GM19324 (cell line): ENCODE data around the gene CTNS.

Experiments
- ATAC-seq: cut with Tn5 transposase; IDR thresholded peaks from one replicate; pipeline ENCODE4 v1.9.1; 2021; ENCODE audit warnings: mild to moderate bottlenecking, moderate library complexity; ENCODE audit not compliant: unreplicated experiment, low FRiP score

Gene CTNS

DNA sequence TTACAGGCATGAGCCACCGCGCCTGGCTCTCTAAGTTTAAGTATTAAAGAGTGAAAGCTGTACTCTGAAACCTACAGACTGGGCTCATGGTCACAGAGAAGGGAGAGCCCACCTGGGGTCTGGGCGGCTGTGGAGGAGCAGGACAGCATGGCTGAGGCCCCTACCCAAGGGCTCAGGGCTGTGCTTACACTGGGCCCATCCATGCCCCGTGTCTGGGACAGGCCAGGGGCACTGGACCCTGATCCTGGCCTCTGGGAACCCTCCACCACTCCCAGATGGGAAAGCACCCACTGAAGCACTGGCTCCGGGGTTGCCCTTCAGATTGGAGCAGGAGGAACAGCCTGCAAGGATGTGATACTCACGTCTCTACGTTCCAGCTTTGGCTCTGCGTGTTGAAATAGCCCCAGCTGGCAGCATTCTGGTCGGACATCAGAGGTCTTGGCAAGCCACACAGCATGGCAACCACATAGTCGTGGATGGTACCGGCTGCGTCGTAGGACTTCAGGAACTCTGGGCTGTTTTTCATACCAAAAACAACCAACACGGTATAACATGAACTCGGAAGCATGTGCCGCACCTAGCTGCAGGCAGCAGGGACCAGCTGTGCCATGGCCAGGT, 13.5 kb upstream of the CTNS start:
- ATAC-seq, result no peak

DNA sequence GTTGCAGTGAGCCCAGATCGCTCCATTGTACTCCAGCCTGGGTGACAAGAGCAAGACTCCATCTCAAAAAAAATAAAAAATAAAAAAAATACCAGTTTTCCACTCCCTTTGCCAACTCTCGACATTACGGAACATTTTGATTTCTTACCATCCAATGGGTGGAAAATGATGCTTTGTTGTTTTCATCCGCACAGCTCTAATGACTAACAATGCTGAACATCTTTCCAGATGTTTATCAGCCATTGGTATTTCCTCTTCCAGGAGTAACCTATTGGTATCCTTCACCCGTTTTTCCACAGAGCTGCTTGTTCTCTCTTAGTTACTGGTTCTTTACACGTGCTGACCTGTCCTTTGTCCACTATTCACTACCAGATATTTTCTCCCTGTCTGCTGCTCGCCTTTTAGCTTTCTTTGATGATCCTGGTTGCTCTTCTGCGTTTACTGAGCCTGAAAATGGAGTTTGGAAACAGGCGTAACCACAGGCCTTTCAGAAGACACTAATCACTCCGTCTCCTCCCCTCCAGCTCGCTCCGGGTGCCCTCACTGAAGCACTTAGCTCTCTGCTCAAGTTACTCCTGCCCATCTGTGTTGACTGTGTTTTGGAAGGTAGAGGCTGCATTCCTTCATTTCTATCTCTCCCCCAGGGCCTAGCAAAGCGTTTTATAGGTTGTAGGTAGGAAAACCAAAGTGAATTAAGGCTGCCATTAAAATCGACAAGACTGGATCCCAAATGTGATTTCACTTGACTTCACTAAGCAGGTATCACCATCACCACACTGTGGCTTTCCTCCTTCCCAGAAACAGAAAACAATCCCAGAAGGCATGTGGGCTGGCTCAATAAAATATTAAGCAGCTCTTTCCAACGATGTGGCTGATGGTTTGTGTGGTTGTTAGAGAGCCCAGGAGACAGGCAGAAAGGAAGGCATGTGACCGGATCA, 9.5 kb upstream of the CTNS start:
- ATAC-seq, result no peak

DNA sequence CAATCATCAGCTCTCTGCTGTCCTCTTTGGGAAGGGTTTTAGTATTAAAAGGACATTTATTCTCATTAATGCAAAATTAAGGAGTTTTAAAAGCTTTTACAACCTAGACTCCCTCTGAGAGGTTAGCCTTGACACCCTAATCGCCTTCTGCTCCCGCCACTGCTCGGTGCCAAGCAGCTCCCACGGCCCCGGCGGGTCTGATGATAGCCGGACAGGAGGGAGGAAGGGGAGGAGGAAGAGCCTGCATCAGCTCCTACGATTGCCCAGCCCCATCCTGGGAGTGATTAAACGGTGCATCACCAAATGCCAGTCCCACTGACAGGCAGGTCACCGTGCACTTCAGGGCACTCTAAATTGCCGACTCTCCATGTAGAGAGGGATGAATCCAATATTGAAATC, 8.8 kb upstream of the CTNS start:
- ATAC-seq, result no peak

DNA sequence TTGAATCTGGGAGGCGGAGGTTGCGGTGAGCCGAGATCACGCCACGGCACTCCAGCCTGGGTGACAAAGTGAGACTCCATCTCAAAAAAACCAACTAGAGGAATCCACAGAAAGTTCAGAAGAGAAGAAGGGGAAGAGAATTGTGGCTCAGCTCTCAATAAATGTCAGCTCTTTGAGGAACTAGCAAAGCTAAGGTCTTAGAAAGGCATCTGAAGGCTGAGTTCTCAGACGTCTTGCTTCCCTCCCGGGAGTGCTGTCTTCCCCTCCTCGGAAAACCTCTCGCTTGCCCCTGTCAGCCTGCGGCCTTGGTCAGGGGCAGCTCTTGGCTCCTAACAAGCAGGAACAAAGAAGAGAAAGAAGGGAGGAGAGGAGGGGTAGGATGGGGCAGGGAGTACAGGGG, 5.8 kb upstream of the CTNS start:
- no peak for ATAC-seq

DNA sequence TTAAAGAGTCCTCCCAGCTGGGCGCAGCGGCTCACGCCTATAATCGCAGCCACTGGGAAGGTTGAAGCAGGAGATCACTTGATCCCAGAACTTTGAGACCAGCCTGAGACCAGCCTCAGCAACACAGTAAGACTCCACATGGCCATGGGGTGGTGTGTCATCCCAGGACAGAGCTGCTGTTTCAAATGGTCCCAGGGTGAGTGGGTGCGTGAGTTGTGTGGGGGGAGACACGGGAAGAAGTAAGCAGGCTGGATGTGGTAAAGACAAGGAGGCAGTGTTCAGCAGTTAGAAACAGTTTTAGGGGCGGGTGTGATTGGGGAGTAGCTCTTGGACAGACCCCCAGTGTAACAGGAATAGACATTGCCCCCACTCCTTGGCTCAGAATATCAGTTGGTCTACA, 4.3 kb upstream of the CTNS start:
- ATAC-seq, result no peak

DNA sequence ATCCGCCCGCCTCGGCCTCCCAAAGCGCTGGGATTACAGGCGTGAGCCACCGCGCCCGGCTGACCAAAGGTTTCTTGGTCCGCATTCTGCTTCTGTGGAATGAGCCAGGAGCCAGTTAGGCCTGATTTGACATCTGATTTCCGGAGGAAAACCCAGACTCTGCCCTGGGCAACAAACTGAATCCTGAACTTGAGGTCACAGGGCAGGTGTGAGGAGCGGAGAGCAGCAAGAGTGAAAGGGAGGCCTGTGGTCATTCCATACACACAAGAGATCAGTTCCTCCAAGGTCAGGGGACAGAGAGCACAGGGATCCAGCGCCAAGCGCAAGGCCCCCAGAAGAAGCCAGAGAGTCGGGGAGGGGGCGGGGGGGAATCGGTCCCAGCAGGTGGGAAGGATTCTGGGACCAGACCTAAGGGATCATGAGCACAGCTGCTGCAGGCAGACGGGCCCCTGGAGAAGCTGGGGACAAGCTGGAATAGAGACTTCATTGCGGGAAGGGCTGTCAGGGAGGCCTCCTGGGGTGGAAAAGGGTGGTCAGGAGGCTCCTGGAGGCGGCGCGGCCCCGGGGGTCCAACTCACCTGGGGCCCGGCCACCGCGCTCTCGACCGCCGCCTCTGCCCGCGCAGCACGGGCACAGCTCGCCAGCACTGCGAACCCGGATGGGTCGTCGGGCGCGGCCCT, 946 bp upstream of the CTNS start:
- no peak for ATAC-seq

DNA sequence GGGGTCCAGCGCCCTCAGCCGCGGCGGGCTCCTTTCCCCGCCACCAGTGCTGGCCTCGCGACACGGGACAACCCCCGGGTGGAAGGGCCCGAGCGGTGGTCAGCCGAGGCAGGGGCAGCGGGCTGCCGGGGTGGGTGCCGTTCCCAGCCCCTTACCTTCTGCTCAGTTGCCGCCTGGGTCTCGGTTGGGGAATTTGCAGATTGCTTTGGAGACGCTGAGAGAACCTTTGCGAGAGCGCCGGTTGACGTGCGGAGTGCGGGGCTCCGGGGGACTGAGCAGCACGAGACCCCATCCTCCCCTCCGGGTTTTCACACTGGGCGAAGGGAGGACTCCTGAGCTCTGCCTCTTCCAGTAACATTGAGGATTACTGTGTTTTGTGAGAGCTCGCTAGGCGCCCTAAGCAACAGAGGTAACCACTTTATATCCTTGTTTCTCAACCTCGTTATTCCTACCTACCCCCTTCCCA, 381 bp downstream of the CTNS start:
- ATAC-seq, result peak; percentile 18

DNA sequence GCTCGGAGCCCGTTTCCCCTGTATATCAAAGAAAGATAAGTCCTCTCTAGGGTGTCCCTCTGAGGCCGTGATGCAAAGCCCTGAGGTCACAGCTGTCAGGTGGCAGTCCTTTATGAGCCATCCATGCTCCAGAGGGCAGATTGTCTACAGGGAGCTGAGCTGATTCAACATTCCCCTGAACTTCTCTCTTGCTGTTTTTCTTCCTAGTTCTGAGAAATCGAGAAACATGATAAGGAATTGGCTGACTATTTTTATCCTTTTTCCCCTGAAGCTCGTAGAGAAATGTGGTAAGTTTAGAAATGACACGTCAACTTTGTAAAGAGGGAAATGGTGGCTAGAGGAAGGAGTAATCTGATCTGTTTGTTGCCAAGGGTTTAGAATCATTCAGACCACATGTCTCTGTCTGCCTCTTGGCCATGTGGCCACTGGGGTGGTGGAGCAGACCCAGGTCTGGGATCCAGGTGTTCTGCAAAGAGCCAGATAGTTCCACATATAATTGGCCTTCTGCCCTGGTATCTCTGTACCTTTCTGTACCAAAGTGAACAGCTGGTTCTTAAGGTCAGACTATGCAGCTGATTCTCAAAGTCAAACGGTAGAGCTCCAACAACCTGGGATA, 3.5 kb downstream of the CTNS start:
- ATAC-seq, result no peak

DNA sequence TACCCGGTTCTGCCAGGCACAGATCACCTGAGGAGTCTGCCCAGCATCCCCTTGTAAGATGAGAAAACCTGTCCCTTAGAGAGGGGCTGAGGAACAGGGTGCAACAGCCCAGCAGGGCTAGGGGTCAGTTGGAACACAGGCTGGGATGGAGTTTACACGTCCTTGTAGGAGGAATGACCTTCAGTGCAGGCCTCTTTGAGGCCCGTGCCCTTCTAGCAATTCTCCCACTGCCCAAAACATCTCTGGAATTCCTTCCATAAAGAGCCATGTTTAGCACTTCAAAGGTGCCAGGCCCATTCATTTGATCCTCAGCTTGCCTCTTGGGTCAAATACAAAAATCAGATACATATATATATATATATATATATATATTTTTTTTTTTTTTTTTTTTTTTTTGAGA, 4.5 kb downstream of the CTNS start:
- no peak for ATAC-seq

DNA sequence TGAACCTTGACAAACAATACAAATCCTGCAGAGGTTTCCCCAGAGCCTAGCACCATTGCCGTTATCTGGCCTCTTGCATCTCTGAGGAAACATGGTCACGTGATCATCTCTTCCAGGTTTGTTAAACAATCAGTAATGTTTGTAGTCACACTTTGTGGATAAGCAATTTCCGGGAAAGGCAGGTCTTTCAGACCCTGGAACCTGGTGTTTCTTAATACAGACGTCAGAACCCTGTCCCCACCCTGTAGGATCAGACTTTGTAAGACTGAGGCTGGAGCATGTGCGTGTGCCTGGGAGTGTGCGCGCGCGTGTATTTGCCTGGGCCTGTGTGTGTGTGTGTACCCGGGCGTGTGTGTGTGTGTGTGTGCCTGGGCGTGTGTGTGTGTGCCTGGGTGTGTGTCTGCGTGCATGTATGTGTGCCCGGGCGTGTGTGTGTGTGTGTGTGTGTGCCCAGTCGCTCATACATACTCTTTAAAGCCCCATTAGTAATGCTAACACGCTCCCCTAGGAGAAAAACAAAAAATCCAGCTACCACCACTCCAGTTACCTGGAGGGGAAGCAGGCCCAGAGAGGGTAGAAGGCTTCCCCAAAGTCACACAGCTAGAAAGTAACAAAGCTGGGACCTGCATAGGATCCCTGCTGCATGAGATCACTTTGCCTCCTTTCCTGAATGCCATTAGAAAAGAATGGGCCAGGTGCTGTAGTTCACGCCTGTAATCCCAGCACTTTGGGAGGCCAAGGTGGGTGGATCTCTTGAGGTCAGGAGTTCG, 5.3 kb downstream of the CTNS start:
- ATAC-seq, result no peak

DNA sequence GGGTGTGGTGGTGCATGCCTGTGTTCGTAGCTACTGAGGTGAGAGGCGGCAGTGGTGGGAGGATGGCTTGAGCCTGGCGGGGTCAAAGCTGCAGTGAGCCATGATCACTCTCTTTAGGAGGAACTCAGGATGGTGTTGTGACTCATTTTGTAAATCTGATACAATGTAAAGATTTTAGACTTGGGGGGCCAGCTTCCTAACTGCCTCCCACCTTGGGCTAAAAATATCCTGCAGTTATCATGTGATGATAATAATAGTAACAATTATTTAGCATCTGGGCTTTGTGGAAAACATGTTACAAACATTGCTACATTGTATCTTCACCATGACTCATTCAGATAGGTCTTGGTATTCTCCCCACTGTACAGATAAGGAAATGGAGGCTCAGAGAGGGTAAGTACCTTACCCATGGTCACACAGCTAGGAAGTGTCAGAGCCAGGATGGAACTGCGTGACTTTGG, 7.4 kb downstream of the CTNS start:
- no peak for ATAC-seq

DNA sequence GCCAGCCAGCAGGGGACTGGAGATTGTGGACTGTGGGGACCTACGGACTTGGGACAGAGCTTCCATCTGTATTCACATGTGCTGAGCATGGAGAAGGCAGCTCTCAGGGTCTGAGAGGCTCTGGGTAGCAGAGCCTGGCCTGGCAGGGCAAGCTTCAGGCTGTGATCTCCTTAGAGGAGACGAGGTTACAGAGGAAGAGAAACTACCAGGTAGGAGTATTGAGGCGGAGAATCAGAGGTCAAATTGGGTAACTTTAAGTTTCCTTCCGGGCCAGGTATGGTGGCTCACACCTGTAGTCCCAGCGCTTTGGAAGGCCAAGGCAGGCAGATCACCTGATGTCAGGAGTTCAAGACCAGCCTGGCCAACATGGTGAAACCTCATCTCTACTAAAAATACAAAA, 8.8 kb downstream of the CTNS start:
- ATAC-seq, result no peak

DNA sequence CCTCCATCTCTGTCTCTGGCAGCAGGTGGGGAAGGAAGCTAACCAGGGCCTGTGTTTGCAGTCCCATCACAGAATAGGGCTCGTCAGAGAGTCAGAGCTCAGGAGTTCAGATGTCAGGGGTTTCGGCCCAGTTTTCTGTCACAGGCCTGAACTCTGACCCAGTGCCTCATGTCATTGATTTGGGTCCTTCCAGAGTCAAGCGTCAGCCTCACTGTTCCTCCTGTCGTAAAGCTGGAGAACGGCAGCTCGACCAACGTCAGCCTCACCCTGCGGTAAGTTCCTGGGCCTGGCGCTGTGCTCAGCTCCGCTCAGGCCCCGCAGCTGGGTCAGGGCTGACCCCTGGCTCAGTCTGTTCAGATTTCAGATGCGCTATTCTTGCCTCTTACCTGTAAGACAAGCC, 10.7 kb downstream of the CTNS start:
- ATAC-seq, result no peak

DNA sequence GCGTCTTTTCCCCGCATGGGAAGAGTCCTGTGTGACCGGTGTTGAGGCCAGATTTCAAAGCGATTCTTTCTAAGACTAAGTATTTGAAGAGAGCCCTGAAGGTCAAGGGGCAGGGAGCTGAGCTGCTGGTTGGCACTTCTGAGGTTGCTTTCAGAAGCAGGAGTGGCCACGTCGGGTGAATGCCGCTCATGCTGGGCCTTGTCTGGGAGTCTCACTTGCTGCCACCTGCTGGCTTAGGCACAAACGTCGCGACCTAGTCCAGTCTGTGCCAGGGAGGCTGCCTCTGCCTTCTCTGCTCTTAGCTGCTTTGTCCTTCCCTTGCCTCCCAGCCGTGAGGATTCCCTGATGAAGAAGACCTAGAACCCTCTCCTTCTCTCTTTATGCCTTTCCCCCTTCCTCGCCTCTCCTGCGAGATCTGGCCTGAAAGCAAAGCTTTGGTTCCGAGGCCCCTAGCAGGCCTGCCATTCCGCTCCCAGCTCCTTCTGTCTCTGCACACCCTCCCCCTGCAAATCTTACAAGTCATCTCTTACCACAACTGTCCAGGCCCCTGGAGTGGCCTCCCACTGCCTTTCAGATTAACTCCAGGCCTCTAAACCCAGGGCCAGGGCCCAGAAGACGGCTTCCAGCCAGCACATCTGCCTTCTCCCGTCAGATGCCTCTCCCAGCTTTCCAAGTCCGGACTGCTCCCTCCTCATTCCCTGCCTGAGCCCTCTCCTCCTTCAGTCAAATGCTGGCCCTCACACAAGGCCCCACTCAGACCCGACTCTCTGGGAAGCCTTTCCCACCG, 11.4 kb downstream of the CTNS start:
- no peak for ATAC-seq

DNA sequence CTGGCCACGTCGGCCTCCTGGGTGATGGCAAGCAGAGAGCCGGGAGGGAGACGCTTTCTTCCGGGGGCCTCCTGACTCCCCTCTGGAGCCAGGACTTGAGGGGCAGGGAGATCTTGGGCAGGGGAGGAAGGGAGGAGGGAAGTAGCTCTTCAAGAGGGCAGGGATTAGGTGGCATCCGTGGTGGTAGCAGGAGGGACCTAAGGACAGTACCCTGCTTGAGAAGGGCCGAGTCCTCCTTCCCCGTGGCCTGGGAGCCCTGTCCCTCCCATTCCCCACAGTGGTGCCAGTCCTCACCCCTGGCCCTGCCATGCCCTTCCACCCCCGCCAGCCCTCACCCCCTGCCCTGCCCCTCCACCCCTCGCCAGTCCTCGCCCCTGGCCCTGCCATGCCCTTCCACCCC, 19.2 kb downstream of the CTNS start:
- no peak for ATAC-seq

DNA sequence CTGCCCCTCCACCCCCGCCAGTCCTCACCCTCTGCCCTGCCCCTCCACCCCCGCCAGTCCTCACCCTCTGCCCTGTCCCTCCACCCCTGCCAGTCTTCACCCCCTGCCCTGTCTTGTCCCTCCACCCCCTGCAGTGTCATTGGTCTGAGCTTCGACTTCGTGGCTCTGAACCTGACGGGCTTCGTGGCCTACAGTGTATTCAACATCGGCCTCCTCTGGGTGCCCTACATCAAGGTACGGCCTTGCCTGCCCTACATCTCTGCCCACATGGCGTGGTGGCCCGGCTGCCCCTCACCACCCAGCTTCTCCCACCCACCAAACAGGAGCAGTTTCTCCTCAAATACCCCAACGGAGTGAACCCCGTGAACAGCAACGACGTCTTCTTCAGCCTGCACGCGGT, 19.8 kb downstream of the CTNS start:
- ATAC-seq, result no peak

DNA sequence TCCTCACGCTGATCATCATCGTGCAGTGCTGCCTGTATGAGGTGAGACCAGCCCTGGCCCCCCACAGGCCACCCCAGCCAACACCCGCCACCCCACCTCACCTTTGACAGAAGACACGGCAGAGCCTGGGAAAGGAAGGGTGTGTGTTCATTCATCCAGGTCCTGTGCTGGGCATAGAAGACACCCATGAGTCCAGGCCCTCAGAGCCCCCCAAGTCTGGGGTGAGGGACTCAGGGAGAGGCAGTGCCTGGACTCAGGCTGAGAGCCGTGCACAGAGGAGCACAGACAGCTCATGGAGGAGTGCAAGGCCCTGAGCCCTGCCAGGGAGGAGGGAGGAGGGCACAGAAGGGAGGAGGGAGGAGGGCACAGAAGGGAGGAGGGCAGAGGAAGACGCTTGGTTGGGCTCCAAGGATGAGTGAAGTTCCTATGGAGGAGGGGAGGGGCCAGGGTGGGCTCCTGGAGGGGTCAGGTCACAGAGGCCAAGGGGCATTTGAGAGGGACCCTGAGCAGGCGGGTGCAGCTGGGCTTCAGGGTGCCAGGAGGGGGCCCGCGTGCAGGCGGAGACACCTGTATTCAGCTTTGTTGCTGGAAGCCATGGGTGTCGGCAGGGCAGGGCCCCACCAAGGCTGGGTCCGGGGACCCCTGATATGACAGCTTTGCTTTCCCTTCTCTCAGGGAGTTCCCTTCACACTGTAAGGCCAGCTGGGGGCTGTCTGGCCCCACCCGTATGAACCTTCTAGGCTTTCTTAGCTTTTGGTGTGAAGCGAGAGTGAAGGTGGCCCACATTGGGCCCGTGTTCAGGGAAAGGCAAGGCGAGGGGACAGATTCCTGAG, 20.4 kb downstream of the CTNS start:
- no peak for ATAC-seq

DNA sequence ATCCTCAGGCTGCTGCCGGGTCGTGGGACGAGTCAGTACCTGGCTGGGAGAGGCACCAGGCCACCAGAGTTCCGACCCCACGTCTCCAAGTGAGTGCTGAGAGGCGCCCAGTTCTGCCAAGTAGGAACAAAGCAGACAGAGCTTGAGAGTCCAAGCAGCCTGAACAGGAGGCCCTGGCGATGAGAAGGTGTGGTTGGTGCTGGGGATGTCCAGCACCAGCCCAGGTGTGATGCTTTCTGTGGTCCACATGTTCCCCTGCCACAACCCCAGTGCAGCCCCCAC, 21.0 kb downstream of the CTNS start:
- ATAC-seq, result no peak
